ENCODE data around the gene SDR42E1. TPM values are rescaled to one million over a fixed set of nuclear protein-coding genes. Genes with fewer than 3 reads are reported as not detected.

SDR42E1 gene
- 0.05 TPM for polyA plus RNA-seq (2013, experiment 1 of 2; ENCODE audit: insufficient read length)
- polyA plus RNA-seq (2013, experiment 2 of 2; ENCODE audit: insufficient read length): not detected

GRCh38 chr16:82011199-82011641 lies at the start of gene SDR42E1:
Gene SDR42E1 (minus strand): TSS chr16:82011470. CDS start chr16:82000858, 10,612 bp downstream.
- no peak for DNase-seq

DNA sequence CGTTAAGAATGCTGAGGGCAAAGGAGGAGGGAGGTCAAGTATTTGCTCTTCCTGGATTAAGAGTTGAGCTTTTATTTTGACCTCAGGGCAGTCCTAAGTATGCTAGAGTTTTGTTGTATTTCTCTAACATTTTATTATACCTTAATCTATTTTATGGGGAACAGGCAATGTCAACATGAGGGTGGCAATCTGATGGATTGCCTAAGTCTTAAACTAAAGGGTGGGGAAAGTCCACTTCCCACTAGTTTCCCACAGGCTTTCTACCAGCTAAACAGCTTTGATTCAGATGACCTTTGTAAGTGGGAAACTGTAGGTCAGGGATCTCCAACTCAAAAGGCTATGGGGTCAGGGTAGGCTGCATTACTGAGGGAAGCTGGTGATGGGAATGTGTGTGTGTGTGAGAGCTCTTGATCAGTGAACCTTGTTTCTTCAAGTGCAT lies 48.7 kb upstream of the SDR42E1 start:
- no peak for DNase-seq

GRCh38 chr16:82059161-82059982 lies 48.1 kb upstream of the SDR42E1 start:
- peak; percentile 9 for DNase-seq

- DNase-seq: no peak
Observed at GRCh38 chr16:82056550-82056896, 45.3 kb upstream of the SDR42E1 start.

- DNase-seq: no peak
Observed at GRCh38 chr16:82055728-82056549, 44.7 kb upstream of the SDR42E1 start.

DNA sequence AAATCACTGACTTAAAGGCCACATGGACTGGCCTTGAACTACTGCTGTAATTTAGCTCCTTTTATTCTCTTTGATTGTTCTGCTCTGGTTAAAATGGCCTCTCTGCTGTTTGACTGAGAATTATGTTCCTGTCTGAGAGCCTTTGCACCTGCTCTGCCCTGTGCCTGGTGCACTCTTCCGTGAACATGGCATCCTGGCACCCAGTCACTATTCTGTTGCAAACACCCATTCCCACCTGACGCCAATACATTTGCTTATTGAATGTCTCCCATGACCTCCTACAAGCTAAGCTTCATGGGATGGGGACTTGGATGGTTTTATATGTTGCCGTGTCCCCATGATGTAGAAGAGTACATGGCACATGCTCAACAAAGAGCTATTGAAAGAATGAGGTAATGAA lies 43.8 kb upstream of the SDR42E1 start:
- no peak for DNase-seq

DNA sequence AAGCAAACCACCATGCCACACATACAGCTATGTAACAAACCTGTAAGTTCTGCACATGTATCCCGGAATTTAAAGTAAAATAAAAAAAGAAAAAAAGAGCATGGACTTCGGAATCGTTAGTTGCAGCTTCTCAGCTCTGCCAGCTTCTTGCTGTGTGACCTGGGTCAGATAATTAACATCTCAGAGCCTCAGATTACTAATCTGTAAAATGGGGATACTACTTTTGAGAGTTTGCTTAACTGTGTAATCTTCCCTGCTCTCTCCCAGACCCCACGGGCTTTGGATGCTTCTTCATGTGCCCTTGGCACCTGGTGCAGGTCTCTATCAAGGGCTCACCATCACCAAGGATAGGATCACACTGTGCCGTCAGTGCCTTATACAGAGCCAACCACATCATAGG lies 40.4 kb upstream of the SDR42E1 start:
- DNase-seq: no peak

DNA sequence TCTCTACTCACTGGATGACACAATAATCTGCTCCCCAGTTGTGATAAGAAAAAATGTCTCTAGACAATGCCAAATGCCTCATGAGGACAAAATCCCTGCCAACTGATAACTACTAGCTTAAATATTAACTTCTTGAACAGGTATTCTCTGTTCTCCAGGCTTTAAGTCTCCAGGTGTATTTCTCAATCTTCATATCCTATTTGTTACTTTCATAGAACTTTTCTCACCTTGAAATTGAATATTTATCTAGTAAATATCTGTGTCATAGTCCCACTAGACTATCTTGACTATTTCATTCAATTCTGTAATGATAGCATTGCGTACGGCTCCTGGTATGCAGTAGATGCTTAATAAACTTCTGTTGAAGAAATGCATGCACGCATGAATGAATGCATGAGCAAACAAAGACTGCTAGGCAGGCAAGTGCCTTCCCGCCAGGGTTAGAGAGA lies 39.7 kb upstream of the SDR42E1 start:
- DNase-seq: no peak

GRCh38 chr16:82050506-82050905 lies 39.2 kb upstream of the SDR42E1 start:
- no peak for DNase-seq

DNA sequence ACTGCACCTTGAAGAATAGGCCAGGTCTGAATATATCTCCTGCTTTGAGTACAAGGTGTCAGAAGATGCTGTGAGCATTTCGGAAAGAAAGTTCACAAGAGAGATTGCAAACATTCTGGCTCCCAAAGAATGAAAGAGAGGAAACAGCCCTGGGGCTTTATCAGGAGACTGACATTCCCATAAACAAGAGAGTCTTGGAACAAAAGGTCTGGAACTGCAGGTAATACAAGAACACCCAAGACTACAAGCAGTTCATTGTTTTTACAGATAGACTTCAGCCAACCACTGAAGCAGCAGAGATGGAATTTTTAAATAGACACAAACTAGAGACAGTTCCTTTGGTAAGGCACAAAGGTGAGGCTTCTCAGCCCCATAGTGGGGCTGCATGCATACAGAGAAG lies 38.2 kb upstream of the SDR42E1 start:
- no peak for DNase-seq

DNA sequence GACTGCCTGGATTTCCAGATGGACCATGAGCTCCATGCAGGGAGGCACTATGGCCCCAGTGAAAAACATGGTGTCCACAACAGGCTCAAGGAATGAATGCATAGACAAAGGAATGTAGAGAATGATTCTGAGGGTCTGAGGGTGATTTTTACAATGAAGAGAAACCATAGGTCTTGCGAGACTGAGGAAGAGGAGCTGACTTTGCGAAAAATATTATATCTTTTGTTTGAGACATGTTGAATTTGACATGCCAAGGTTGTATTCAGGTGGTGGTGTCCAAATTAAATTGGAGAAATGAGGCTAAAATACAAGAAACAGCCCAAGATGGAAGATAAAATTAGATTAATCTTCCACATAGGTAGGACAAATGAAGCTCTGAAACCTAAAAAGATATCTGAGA lies 36.5 kb upstream of the SDR42E1 start:
- no peak for DNase-seq

- DNase-seq: no peak
Observed at GRCh38 chr16:82047374-82047773, 36.1 kb upstream of the SDR42E1 start.

DNA sequence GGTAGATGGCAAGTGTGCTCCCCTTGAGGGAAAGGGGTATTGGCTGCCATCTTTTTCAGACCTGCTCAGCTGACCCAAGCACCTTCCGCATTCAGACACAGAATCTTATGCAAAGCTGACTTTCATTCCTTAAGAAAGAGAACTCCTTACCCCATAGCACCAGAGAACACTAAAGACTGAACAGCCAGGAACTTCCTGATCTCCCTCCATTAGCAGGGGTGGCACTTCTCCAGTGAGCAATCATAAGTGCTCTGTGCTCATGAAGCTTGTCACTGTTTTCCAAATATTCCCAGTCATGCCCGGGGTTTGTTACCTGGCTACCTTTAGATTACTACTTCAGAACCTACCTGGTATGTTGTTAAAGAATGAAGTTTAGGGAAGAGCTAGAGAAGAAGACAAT lies 35.7 kb upstream of the SDR42E1 start:
- DNase-seq: no peak

DNA sequence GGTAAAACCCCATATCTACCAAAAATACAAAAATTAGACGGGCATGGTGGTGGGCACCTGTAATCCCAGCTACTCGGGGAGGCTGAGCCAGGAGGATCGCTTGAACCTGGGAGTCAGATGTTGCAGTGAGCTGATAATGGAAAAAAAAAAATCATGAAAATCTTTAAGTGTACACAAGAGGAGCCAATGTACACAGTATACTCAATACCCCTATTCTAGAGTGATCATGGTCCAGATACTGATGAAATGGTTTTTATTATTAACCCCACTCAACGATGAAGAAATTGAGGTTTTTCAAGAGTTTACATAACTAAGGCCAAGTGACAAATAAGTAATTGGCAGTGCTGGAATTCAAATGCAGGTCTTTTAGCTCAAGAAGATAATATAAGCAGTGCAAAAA lies 35.3 kb upstream of the SDR42E1 start:
- DNase-seq: no peak

- DNase-seq: no peak
Observed at GRCh38 chr16:82045465-82045864, 34.2 kb upstream of the SDR42E1 start.

DNA sequence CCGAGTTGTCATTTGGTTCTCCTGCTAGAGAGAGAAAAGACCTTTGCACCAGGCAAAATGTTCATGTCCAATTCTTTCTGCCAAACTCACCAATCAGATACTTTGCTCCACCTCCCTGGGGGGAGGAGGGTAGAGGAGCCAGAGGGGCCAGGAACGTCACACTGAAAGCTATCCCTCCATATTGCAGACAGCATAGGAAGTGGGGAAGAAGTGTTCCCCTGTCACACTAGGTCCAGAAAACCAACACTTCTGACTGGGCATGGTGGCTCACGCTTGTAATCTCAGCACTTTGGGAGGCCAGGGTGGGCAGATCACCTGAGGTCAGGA lies 33.3 kb upstream of the SDR42E1 start:
- no peak for DNase-seq

- DNase-seq: peak; percentile 61
Observed at GRCh38 chr16:82043680-82044584, 32.7 kb upstream of the SDR42E1 start.

DNA sequence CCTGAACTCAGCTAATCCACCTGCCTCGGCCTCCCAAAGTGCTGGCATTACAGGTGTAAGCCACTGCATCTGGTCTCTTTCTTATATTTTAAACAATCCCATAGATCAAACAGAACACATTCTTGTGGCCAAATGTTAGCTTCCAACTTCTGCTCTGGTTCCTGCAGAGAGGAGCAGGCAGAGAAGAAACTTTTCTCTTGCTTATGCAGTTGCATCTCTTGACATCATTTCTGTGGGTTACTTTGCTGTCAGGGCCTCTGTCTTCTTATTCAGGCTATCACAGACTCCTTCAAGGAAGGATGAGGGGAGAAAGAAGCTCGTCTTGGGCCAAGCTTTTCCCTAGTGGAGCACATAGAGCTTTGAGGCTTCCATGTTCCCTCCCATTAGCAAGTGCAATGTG lies 31.6 kb upstream of the SDR42E1 start:
- no peak for DNase-seq

- no peak for DNase-seq
Observed at GRCh38 chr16:82042144-82042543, 30.9 kb upstream of the SDR42E1 start.

DNA sequence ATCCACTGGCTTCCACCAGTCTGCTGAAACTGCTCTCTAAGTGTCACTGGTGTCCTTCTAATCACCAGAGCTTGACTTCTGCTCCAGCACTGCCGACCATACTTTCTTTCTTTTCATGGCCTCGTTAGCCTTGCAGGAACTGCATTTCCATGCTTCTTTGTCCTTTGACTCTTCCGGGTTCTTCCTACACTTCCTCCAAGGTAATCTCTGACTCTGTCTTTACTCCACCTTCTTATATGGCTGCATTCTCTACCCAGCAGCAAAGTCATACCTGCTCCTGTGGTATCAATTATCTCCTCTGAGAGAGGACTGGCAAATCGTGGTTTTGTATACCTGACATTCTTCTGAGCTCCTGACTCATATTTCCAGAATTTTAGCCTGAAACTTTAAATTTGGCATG lies 30.3 kb upstream of the SDR42E1 start:
- no peak for DNase-seq

GRCh38 chr16:82040296-82040695 lies 29.0 kb upstream of the SDR42E1 start:
- no peak for DNase-seq

GRCh38 chr16:82037666-82038065 lies 26.4 kb upstream of the SDR42E1 start:
- DNase-seq: peak; percentile 19

GRCh38 chr16:82037251-82037650 lies 26.0 kb upstream of the SDR42E1 start:
- peak; percentile 33 for DNase-seq
